HG03280 (cell line): ENCODE results near the gene TPRG1L.
A peak's percentile ranks its signal among the peaks of the same experiment; 100 is the strongest.

Experiments used
- ATAC-seq: cut with Tn5 transposase; IDR thresholded peaks from one replicate; pipeline ENCODE4 v1.9.1; 2021; ENCODE audit warnings: mild to moderate bottlenecking, moderate library complexity; ENCODE audit not compliant: unreplicated experiment

Gene TPRG1L

GRCh38 chr1:3659093-3659492, 34.3 kb downstream of the TPRG1L start:
- ATAC-seq, result no peak

- no peak for ATAC-seq
Observed at GRCh38 chr1:3660704-3661103, 35.9 kb downstream of the TPRG1L start.

GRCh38 chr1:3661631-3662030, 36.8 kb downstream of the TPRG1L start:
- ATAC-seq, result no peak

- no peak for ATAC-seq
Observed at GRCh38 chr1:3662080-3662671, 37.4 kb downstream of the TPRG1L start.

- no peak for ATAC-seq
Observed at GRCh38 chr1:3663999-3664699, 39.3 kb downstream of the TPRG1L start.

GRCh38 chr1:3664700-3665375, 40.0 kb downstream of the TPRG1L start:
- ATAC-seq, result no peak

GRCh38 chr1:3668148-3668547, 43.3 kb downstream of the TPRG1L start:
- no peak for ATAC-seq

GRCh38 chr1:3668585-3669300, 43.9 kb downstream of the TPRG1L start:
- no peak for ATAC-seq

- ATAC-seq, result no peak
Observed at GRCh38 chr1:3669421-3669821, 44.6 kb downstream of the TPRG1L start.

- ATAC-seq, result no peak
Observed at GRCh38 chr1:3669971-3670431, 45.2 kb downstream of the TPRG1L start.

- no peak for ATAC-seq
Observed at GRCh38 chr1:3670823-3671265, 46.0 kb downstream of the TPRG1L start.

- no peak for ATAC-seq
Observed at GRCh38 chr1:3671371-3672180, 46.8 kb downstream of the TPRG1L start.

GRCh38 chr1:3672231-3672970, 47.6 kb downstream of the TPRG1L start:
- no peak for ATAC-seq

- ATAC-seq, result no peak
Observed at GRCh38 chr1:3672971-3673361, 48.2 kb downstream of the TPRG1L start.

- ATAC-seq, result peak; percentile 28
Observed at GRCh38 chr1:3673381-3674099, 48.7 kb downstream of the TPRG1L start.

- no peak for ATAC-seq
Observed at GRCh38 chr1:3674100-3675094, 49.6 kb downstream of the TPRG1L start.

- ATAC-seq, result no peak
Observed at GRCh38 chr1:3675436-3675835, 50.6 kb downstream of the TPRG1L start.
